HG03520 (cell line): ENCODE results near the gene ACVR1.
"Not testable (repeated sequence)": the region's sequence is repeated elsewhere in the genome, so short reads cannot be mapped to it uniquely, and the experiment has no call there.

ENCODE experiments used
- ATAC-seq: cut with Tn5 transposase; IDR thresholded peaks from one replicate; pipeline ENCODE4 v1.9.1; 2021; ENCODE audit warnings: mild to moderate bottlenecking, moderate library complexity; ENCODE audit not compliant: unreplicated experiment

The ACVR1 gene

DNA sequence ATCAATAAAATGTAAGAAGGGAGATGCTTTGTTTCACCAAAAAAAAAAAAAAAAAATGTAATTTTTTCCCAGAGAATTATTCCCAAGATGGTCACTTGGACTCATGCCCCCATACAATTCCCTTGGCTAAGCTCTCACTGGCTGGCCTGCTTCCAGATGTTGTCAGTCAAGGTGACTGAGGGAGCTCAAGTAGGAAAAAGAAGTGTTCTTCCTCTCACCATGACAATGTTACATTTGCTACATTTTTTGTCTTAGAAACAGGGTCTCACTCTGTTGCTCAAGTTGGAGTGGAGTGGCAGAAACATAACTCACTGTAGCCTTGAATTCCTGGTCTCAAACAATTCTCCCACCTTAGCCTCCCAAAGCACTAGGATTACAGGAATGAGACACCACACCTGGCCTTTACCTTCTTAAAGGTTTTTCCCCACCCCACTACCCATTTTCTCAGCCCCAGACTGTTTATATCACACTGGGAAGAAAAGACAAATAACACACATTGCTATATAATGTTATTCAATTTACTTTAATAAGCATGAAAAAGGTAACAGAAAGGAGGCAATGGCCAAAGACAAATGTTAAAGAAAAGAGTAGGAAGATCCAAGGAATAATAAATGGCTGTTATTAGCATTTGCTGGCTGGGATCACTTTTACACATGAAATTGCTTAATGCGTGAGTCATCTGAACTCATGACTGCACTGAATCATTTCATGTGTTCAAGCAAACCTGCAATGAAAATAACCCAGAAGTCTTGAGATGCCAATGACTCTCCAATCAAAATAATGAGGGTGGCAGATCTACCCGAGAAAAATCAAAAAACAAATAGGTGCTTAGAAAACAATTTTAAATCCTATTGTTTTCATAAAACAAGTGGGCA is 45.2 kb downstream of the ACVR1 start:
- ATAC-seq: no peak

DNA sequence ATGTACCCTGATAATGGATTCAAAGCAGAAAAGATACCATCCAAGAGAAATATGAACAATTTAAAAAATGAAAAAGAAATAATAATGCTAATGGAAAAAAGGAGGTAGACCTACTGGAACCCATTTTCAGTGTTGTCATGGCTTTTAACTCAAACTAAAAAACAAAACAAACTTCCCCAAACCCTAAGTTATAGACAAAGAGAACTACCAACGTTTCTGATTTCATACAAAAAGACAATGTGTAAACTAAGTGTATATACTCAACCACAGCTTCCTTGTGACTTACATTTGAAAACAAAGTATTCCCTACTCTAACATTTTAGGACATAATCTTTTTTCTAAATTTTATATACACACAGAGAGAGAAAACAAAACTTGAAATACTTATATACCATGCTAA is 45.9 kb downstream of the ACVR1 start:
- no peak for ATAC-seq

DNA sequence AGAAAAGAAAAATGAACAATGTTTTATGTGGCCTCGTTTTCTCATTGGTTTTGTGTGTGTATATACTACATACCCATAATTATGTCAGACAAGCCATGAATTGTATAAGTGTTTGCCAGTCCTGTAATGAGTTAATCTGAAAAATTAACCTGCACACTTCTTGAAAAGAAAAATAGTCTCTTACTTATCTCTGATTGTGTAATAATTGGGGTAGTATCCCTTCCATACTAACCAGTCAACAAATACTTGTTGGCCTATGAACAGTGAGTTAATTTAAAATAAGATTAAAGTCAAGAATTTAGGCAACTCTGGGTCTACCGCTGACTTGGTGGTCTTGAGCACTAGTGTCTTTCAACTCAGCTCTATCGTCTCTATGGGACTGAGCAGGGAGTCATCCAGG is 48.8 kb downstream of the ACVR1 start:
- no peak for ATAC-seq

DNA sequence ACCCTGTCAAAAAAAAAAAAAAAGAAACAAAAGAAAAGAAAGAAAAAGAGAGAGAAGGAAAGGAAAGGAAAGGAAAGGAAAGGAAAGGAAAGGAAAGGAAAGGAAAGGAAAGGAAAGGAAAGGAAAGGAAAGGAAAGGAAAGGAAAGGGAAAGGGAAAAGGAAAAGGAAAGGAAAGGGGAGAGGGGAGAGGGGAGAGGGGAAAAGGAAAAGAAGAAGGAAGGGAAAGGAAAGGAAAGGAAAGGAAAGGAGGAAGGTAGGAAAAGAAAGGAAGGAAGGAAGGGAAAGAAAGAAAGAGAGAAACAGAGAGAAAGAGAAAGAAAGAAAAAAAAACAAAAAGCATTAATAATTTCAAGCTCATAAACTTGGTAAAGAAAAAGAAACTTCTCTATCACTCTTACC is 49.5 kb downstream of the ACVR1 start:
- not testable (repeated sequence) for ATAC-seq

DNA sequence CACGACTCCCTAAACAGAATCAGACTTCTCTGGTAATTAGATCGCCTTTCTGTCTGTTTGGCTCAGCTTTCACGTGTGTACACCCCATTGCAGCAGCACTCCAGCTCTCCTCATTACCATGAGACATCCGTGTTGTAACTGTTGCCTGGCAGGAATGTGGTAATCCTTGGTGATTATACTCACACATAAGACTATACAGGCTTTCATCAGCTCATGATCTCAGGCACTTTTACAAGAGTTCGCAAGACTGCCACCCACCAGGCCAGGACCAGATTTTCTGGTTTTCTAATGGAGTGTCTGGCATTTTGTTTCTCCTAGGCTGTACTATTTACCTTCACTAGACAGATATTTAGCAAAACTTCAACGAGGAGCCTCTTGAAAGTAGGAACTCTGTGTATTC is 50.2 kb downstream of the ACVR1 start:
- no peak for ATAC-seq

DNA sequence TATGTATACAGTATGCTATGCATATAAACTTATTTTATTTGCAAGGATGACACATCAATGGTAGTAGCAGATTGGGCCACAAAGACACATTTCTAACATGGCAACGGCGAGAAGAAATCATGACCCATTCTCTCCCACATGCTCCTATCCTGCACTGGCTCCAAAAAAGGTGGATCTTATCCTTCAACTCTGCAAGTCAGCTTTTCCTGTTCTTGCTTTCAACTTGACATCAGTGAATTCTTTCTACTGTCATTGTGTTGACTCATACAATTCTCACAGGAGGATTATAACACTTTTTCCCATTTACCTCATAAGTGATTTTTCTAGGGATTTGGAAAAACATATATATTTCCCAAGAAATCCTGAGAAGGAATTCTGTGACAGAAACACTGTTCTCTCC is 53.1 kb downstream of the ACVR1 start:
- ATAC-seq: no peak

DNA sequence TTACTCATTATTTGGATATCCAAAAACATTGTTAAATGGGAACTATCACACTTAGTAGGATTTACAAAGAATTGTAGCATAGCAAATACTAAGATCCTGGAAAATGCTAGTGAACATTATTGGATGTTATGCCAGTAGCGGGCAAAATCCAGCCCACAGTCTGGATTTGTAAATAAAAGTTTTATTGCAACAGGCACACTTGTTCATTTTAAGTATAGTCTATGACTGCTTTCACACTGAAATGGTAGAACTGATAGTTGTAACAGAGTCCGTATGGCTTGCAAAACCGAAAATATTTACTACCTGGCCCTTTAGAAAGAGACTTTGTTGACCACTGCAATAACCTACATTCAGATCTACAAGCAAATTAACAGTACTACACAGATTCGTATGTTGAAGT is 53.6 kb downstream of the ACVR1 start:
- ATAC-seq: no peak

DNA sequence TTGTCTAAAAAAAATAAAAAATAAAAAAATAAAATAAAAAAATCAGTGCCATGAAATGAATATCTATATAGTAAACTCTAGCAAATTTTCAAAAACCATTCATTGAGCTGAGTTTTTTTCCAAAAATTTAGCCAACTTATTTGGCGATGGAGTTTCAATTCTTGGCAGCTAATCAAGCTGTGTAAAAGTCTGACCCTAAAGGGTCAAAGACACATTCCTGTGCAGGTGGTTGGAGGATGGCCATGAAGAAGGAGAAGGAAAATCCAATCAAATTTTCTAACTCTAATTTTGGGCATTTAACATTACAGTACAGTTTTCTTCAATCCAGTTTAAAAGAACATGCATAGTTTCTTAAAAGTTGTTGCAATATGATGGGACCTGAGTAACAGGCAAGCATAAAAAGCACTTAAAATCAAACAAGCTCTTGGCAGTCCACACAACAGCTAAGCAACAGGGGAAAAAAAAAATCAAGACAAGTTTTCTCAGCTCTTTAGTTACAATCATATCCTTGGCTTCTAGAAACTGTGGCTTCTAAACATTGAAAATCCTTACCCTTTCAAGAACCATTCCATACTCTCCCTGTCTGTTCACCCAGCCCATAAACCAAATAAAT is 54.5 kb downstream of the ACVR1 start:
- no peak for ATAC-seq

DNA sequence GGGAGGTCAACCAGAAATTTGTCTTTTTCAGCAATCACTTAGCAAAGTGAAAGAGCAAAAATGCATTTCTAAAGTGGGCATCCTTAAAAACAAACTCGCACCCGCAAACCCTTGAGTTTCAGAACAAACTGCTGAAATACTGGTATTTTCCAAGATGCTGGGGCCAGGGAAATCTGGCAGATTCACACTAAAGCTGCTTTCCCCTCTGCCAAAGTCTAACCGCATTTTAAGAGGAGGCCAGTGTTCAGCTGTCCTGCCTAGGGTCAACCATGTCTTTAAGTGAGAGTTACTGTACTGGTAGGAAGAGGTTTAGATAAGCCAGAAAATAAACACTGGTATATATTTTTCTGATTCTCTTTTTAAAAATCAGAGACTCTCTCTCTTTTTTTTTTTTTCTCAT is 55.9 kb downstream of the ACVR1 start:
- ATAC-seq: no peak

DNA sequence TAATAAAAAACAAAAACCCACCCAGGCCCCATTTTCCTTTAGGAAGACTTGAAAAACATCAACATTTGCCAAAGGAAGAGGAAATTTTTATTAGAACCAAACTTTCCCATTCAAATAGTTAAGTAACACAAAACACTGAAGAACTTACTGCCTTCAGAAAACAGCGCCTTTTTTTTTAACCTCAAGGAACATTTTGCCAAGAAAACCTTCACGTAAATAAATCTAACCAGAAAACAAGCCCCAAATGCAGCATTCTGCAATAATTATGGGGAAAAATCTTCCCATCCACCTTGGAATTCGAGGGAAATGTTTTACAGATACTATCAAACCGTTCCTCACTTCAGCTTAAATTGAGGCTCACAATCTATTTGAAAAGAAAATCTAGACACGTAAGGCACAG is 56.4 kb downstream of the ACVR1 start:
- ATAC-seq: no peak

DNA sequence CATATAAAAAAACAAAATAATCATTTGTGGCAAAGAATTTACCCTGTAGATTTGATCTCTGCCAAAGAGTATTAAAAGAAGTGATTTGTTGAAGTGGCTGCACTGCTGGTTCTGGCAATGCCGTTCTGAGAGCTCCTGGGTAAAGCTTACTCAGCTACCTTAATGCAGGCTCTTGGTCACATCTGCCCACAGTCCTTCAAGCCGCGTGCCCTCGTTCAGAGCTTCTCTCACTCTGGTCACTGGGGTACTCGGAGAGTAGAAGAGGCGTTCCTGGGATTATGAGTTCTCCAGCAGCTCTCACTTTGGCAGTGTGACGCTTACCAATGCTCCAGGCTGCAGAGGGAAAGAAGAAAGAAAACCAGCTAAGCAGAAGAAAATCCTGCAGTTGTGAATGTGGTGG is 57.9 kb downstream of the ACVR1 start:
- ATAC-seq: no peak

DNA sequence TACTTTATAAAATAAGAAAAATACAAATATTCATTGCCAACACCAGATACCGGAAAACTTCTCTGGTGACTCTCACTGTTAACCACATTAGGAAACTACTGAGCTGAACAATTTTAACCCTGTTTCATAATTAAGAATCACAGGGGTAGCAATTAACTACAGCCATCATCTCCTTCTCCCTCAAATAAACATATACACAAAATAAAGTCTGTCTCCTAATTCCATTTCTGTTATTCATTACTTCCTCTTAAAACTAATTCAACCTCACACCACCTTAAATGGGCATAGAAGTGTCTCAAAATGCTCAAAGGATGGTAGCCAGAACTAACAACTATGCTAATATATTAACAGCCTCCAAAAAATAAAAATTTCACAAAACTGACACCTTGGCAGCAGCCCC is 60.7 kb downstream of the ACVR1 start:
- ATAC-seq: no peak

DNA sequence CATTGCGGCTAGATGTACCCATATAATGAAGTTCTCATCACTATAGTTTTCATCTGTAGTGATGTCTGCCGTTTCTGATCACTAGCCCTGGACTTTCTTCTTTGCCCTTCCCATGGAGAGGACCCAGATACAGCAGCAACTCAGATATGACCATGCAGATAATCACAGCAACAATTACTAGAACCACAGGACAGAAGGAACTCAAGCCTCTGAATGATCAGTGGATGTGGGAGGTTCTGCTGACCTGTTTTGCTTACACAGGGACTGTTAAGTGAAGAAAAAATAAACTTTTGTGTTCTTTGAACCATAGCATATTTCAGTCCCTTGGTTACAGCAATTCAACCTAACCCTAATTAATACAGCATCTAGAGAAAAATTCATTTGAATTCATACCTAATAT is 62.7 kb downstream of the ACVR1 start:
- ATAC-seq: no peak

DNA sequence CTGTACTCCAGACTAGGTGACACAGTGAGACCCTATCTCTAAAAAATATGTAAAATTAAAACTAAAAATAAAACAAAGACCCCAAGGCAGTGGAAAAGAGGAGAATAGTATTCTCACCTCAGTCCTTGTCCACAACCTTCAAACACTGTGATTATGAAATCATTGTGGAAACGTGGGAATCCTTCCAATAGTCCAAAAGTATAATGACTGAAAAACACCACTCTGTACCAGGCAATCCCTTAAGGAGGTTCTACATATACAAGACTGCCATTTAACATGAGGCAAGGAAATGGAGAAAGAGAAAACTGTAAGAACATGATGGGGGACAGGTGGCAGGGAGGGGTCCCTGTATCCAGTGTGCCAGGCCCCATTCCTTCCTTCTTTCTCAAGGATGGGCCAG is 66.1 kb downstream of the ACVR1 start:
- no peak for ATAC-seq

DNA sequence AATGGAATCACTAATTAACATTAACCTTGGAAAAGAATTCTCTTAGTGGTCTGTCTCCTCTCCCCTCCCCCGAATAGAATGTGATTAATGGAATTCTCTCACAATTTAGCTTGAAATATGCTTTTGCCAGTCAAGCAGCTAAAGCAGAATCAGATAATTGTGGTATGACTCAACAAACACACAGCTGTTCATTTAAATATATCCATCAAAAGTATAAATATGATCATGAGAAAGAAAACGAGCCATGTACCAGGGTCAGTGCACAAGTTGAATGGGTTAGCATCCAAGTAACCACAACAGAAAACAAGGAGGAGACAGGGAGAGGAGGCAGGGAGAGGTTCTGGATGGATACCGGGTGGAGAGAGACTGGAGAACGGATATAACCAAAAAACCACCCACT is 66.9 kb downstream of the ACVR1 start:
- no peak for ATAC-seq

DNA sequence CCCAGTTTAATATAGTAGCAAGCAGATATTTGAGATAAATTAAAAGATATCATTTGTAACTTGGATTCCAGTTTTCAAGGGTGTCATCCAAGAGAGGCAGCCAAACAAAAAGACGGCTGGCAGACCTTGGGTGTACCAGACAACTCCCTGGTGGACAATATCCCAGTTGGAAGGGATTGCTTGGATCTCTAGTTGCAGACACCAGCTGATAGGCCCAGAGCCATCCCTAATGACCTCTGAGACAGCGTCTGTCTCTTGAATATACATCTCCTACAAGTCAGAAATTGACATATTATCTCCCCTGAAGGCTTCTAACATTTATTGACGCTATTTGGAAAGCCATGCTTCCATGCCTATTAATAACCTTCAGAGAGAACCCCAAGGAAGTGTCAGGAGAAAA is 67.7 kb downstream of the ACVR1 start:
- ATAC-seq: no peak

DNA sequence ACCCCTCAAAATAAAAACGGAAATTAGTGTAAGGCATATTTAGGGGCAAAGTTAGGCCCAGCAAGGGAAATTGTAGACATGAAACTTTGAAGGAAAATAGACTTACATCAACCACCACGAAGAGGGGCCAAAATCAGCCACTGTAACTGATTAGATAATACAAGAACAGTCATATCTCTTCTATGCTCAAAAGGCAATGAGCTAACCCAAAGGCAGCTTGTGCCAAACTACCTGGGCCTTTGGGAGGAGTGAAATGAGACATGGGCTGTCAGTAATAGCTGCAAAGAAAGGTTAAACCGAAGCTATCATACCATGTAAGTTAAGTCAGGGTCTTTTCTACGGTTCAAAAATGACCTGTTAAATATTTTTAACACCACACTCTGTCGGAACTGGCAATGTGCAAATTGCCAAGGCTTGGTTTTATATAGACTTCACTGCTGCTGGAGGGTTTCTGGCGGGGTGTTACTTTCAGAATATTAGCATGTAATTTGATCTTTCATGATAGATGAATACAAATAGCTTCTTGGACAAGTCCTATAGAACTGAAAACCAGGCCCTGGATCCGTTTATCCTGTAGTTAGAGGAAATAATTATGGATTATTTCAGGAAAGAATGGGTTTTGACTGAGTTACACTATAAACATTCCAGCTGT is 69.6 kb downstream of the ACVR1 start:
- ATAC-seq: no peak

DNA sequence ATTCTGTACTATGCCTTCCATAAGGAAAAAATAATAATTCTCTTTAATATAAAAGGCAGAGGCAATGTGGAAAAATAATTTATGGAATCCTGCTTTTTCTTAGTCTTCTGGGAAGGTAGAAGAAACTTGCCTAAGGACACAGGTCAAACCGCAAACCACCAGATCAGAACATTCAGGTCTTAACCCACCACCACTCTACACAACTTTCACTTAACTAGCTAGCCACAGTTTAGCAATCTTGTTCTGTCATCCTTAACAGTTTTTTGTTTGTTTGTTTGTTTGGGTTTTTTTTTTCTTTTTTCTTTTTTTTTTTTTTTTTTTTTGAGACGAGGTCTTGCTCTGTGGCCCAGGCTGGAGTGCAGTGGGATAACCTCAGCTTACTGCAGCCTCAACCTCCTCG is 70.6 kb downstream of the ACVR1 start:
- ATAC-seq: no peak

DNA sequence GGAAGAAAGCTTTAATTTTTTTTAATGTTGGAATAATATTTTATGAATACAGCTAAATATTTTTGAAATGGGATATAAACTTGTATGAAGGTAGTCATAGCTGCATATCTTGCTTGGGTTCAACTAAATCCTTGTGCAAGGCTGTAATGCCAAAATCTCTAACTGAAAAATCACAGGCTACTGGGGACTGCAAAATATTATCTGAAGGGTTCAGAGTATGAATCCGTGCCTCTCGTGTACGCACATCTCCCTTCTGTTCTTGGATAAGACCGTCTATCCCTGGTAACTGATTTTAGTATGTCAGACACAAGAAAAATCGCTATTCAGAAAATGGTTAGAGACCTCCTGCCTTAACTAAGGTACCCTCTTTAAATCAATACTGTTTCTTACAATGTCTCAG is 71.8 kb downstream of the ACVR1 start:
- ATAC-seq: no peak

DNA sequence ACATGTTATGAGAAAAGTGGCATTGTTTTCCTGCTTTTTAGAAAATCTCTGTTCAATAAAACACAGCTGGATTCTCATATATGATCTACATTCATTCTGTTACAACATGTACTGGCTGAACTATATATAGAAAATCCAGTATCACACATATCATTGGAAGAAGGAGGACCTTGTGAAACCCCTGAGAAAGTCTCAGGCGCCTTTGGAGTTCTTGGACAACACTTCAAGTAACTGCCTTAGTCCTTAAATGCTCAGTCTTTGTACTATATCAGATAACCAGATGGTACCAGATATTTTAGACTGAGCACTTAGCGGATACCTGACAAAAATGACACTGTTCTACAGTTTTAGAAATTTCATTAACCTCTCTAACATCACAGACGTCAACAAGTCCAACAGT is 72.2 kb downstream of the ACVR1 start:
- ATAC-seq: no peak

DNA sequence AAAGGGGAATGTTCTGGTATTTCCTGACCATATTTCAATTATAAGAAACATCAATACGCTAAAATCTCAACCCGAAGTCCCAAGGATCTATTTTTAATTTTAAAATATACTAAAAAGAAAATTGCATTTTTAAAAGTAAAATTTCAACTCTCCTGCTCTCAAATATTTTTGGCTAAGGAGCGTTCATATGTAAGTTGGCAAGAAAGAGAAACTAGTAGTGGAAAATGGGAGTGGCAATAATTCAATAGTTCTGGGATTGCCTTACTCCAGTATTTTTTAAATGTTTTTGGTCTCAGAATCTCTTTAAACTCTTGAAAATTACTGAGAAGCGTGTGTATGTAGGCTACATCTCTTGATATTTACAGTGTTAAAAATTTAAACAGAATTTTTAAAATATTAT is 72.7 kb downstream of the ACVR1 start:
- no peak for ATAC-seq

DNA sequence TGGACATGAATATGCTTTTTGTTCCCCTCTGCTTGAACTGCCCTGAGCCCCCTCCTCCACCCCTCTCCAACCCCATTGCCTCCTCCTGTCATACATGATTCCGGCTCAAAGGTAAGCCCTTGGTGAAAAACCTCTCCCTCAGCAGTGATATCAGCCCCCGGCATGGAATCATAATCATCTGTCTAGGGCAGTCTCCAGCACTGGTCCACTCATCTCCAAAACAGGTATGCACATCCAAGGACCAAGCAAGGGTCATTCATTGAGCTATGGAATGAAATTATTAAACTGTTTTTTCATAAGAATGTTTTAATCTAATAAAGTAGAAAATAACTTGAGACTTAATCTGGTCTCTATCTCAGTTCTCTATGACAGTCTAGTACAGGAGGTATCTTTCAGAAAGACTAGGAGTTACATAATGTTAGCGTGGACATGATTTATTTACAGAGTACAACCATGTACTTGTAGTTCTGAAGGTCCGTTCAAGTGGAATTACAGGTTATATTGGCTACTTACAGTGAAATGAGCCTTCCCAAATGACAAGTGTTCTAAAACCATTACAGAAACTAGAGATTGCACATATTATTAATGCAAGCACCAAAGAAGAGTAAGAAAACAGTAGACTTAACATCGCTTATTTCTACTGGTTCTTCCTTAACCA is 75.2 kb downstream of the ACVR1 start:
- no peak for ATAC-seq
